OCI-LY7 (cell line): ENCODE results near the gene APCDD1. TPM values are rescaled to one million over a fixed set of nuclear protein-coding genes. Genes with fewer than 3 reads are reported as not detected.
"Not testable (repeated sequence)": the region's sequence is repeated elsewhere in the genome, so short reads cannot be mapped to it uniquely, and the experiment has no call there.

Experiments
- BruUV-seq: library from RNA; stranded (reverse); fragments of 400-500 nt; replicated peaks from 2 replicates; lab custom pipeline; 2021; lab: Mats Ljungman, UMichigan
- CTCF ChIA-PET: fragments of 300-600 bp; sonication (Branson Sonifier 250); formaldehyde crosslinking; loops from one replicate; lab custom pipeline; 2022; ENCODE audit warnings: antibody characterized with exemption; ENCODE audit not compliant: unreplicated experiment; lab: Charles Lee
- POLR2A ChIA-PET: fragments of 300-600 bp; sonication (Branson Sonifier 250); formaldehyde crosslinking; loops from one replicate; lab custom pipeline; 2022; ENCODE audit warnings: antibody characterized with exemption; lab: Charles Lee
- DNase-seq: peaks from one replicate; pipeline ENCODE4 v3.0.0-alpha.2; 2015; ENCODE audit warnings: low spot score
- H2AFZ ChIP-seq: fragments of 200-600 bp; sonication (generic), shearing (Covaris generic); 2 replicates; pipeline ENCODE4 v1.6.1; 2014; ENCODE audit warnings: mild to moderate bottlenecking, antibody characterized with exemption, low read length, moderate library complexity
- H3K27ac ChIP-seq: fragments of 200-600 bp; sonication (generic); 2 replicates; pipeline ENCODE4 v1.5.1; 2014; ENCODE audit warnings: mixed run types, low read depth, mild to moderate bottlenecking, moderate library complexity, low read length, inconsistent platforms; ENCODE audit not compliant: poor library complexity, severe bottlenecking
- H3K36me3 ChIP-seq: fragments of 200-600 bp; sonication (generic); 2 replicates; pipeline ENCODE4 v1.6.1; 2014; ENCODE audit warnings: mild to moderate bottlenecking, antibody characterized with exemption, low read length, moderate library complexity, mixed read lengths; ENCODE audit not compliant: insufficient read depth
- H3K4me1 ChIP-seq: fragments of 200-600 bp; sonication (generic); 2 replicates; pipeline ENCODE4 v1.5.1; 2014; ENCODE audit warnings: mild to moderate bottlenecking, low read length; ENCODE audit not compliant: insufficient read depth, poor library complexity, severe bottlenecking
- H3K4me2 ChIP-seq: fragments of 200-600 bp; sonication (generic); 2 replicates; pipeline ENCODE4 v1.6.1; 2014; ENCODE audit warnings: mild to moderate bottlenecking, low read length
- H3K4me3 ChIP-seq: fragments of 200-600 bp; sonication (generic); 2 replicates; pipeline ENCODE4 v1.5.1; 2014; ENCODE audit warnings: mild to moderate bottlenecking, low read depth, low read length; ENCODE audit not compliant: poor library complexity, severe bottlenecking
- H3K79me2 ChIP-seq: fragments of 200-600 bp; sonication (generic); 2 replicates; pipeline ENCODE4 v1.6.1; 2016; ENCODE audit warnings: low read depth, mild to moderate bottlenecking, low read length, moderate library complexity, mixed read lengths; ENCODE audit not compliant: insufficient read depth
- H3K9me2 ChIP-seq: fragments of 200-600 bp; sonication (generic); 2 replicates; pipeline ENCODE4 v1.6.1; 2016; ENCODE audit warnings: mild to moderate bottlenecking, low read length, mixed read lengths; ENCODE audit not compliant: insufficient read depth
- H3K9me3 ChIP-seq: fragments of 200-600 bp; sonication (generic); 2 replicates; pipeline ENCODE4 v1.6.1; 2014; ENCODE audit warnings: mild to moderate bottlenecking, mixed run types, low read length, mixed read lengths
- H4K20me1 ChIP-seq: fragments of 200-600 bp; sonication (generic); 2 replicates; pipeline ENCODE4 v1.6.1; 2014; ENCODE audit warnings: mild to moderate bottlenecking, antibody characterized with exemption, low read length, moderate library complexity, mixed read lengths; ENCODE audit not compliant: insufficient read depth
- CTCF ChIP-seq: fragments of 200-600 bp; sonication (generic); conservative IDR thresholded peaks from 2 replicates; pipeline ENCODE4 v1.5.1; 2014; ENCODE audit warnings: mild to moderate bottlenecking, antibody characterized with exemption, low read length, moderate library complexity, mixed read lengths
- EZH2phosphoT487 ChIP-seq: fragments of 200-600 bp; sonication (generic); IDR thresholded peaks from 2 replicates; pipeline ENCODE4 v1.6.1; 2018; ENCODE audit warnings: low read depth, borderline replicate concordance, mild to moderate bottlenecking, mixed run types, antibody characterized with exemption, low read length, moderate library complexity, mixed read lengths
- intact Hi-C: fragments of 100-400 bp; cut with micrococcal nuclease; formaldehyde crosslinking; loops from one replicate; pipeline ENCODE4 v1.10.0; 2022; ENCODE audit not compliant: unreplicated experiment
- total RNA-seq, 2 experiments: library from RNA; depleted of rRNA in 1 of 2; stranded (reverse); fragments of >200 nt in 1 of 2; shearing (Covaris generic) in 1 of 2; gene quantifications; 2 replicates each; pipeline ENCODE4 v1.2.3, GENCODE V29; 2014 to 2022

APCDD1 gene
- total RNA-seq, 2 experiments from 2014 or later = not detected

DNA sequence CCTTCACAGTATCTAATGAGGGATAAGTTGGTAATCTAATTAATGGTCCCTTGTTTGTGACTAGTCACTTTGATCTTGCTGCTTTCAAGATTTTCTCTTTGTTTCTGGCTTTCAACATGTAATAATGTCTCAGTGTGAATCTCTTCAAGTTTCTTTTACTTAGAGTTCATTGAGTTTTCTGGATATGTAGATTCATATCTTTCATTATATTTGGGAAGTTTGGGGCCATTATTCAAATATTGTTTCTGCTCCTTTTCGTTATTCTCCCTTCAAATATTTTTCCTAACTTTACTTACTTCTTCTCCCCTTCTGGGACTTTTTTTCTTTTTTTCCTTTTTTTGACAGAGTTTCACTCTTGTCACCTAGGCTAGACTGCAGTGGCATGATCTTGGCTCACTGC lies 50.3 kb downstream of the APCDD1 start:
- no peaks in the 10 kb centered on the region for H3K36me3 ChIP-seq
- H3K9me3 ChIP-seq = 0 out of 2 replicates have a peak, but pooled peaks cover 5% of the 10 kb centered on the region
- intact Hi-C loops = no loop called here
- no peaks in the 10 kb centered on the region for H4K20me1 ChIP-seq
- no peak overlapping the region for H2AFZ ChIP-seq
- DNase-seq = no peak
- ChIA-PET POLR2A (no interaction called here), CTCF (no interaction called here)
- H3K27ac ChIP-seq = no peak overlapping the region
- no peak overlapping the region for H3K4me3 ChIP-seq
- no TSS peak for BruUV-seq
- no peaks in the 10 kb centered on the region for H3K9me2 ChIP-seq
- no peaks in the 10 kb centered on the region for H3K79me2 ChIP-seq
- no peak for TF ChIP-seq EZH2phosphoT487
- no peak for TF ChIP-seq CTCF
- no peak overlapping the region for H3K4me2 ChIP-seq
- no peaks in the 10 kb centered on the region for H3K4me1 ChIP-seq

GRCh38 chr18:10505892-10506291 lies 51.5 kb downstream of the APCDD1 start:
- intact Hi-C loops, H3K36me3 ChIP-seq, H4K20me1 ChIP-seq, DNase-seq, BruUV-seq, H3K27ac ChIP-seq, H3K9me2 ChIP-seq, H3K79me2 ChIP-seq, CTCF ChIA-PET, H3K4me3 ChIP-seq, H2AFZ ChIP-seq, H3K9me3 ChIP-seq, H3K4me2 ChIP-seq, H3K4me1 ChIP-seq, POLR2A ChIA-PET: not testable (repeated sequence)

- POLR2A ChIA-PET = no interaction called here
- H3K79me2 ChIP-seq = no peaks in the 10 kb centered on the region
- CTCF ChIA-PET = no interaction called here
Measured at GRCh38 chr18:10508591-10508990, 54.2 kb downstream of the APCDD1 start.

More at GRCh38 chr18:10508591-10508990, 54.2 kb downstream of the APCDD1 start:
- no peak overlapping the region for H3K4me3 ChIP-seq
- no peaks in the 10 kb centered on the region for H4K20me1 ChIP-seq
- H3K4me1 ChIP-seq = no peaks in the 10 kb centered on the region
- H2AFZ ChIP-seq = no peak overlapping the region
- H3K4me2 ChIP-seq = no peak overlapping the region
- H3K9me3 ChIP-seq = 0 out of 2 replicates have a peak, but pooled peaks cover 5% of the 10 kb centered on the region
- intact Hi-C loops = no loop called here
- no peak for DNase-seq
- H3K9me2 ChIP-seq = no peaks in the 10 kb centered on the region
- H3K36me3 ChIP-seq = no peaks in the 10 kb centered on the region
- no TSS peak for BruUV-seq
- TF ChIP-seq CTCF (no peak), EZH2phosphoT487 (no peak)
- H3K27ac ChIP-seq = no peak overlapping the region
